SK-MEL-5 (cell line): ENCODE measurements around the gene KCNAB1. TPM values are rescaled to one million over a fixed set of nuclear protein-coding genes. Genes with fewer than 3 reads are reported as not detected.

Experiments used
- DNase-seq: peaks from one replicate; pipeline ENCODE4 v3.0.0-alpha.2; 2016; ENCODE audit warnings: low read depth, low spot score
- in situ Hi-C: cut with HindIII; loops from 2 replicates; pipeline ENCODE4 v1.10.0; 2016; ENCODE audit warnings: low sequenced_read_pairs, high pct_unique_total_duplicates, low pct_unique_long_range_greater_than_20kb
- total RNA-seq: library from RNA; depleted of rRNA; stranded (reverse); fragments of >200 nt; shearing (Covaris generic); gene quantifications from 2 replicates; pipeline ENCODE4 v1.2.3, GENCODE V29; 2014

The KCNAB1 gene
- total RNA-seq, 1 experiment from 2014 or later, result 0.66 TPM

DNA sequence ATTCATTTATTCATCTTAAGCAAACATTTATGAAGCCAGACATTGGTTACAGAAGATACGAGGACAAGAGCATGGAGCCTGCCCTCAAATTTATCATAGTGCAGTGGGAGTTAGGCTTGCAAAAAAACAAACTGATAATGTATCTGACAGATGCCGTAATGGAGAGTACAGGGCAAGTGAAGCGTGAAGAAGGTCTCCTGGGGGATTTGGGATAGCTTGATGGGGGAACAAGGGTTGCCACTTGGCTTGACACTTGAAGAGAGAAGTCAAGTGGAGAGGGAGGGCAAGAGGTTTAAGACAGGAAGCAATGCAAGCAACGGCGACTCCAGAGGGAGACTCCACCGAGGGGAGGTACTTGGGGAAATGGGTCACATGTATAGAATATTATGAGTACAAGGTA lies 305.3 kb downstream of the KCNAB1 start:
- in situ Hi-C loops, result no loop called here
- DNase-seq, result no peak

DNA sequence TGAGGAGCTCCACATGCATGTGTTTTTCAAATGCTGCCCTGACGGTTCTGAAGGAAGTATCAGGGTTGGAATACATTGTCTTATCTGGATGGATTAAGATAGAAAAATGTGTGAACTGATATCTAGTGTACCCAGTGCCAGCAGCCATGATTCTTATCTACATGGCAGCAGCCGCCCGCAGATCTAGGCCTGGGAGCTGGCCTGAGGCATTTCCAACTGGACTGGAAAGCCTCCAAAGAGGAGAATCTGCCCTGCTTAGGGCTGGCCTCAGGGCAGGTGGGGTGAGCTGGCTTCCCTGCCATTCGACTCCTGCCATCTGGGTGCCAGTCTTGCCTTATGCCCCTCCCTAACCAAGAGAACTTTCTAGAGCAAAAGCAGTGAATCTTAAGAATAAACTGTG lies 308.7 kb downstream of the KCNAB1 start:
- in situ Hi-C loops, result no loop called here
- DNase-seq, result no peak

DNA sequence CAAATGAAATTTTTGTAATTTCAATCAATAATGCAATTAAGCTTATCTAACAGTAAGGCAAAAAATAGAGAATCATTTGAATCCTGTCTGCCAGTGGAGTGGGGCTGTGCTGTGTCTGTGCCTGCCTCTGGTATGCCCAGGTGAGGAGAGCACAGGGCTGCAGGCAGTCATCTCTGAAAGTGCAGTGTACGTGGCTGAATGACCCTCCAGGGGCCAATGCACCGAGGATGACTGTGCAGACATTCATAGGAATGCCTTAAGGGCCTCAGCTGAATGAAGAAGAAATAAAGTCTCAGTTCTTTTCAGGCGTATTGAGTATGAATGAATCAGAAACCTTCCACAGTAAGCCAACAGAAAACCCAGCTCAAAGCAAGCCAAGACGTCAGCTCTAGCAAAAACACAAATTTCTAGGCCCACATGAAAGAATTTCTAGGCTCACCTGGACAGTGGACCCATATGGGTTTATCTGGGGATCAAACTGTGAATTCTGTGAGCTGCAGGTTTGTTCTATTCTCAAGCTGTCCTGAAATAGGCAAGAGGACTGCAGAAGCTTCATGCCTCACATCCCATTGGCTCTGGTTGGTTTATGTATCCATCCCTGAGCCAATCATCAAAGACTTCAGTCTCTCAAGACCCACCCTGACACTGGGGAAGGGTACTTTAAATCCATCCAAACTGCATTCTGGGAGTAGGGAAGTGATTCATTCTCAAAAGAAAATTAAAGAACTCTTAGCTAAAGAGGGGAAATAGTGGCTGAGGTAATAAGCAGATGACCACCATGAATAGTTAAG lies 311.2 kb downstream of the KCNAB1 start:
- in situ Hi-C loops, result loop anchor here (10.0 kb wide), 1 partner anchor 83 kb away; no protein-coding TSS in a partner anchor

DNA sequence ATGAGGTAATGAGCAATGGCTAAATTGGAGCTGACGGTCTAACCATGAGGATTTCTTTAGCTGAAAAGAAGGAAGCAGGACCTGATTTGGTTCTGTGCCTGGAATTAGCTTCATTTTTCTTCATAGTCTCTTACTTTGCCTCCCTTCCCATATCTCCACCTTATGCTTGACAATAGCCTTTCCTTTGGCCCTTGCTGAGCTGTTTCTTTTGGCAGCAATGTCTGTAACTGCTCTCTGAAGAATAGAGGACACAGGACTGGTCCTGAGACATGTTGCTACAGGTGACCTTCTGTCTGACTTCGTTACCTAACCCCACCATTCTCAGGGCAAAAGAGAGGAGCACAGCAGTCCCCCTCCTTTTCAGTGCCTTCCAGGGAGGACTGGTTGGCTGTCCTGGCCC lies 312.2 kb downstream of the KCNAB1 start:
- DNase-seq, result no peak
- in situ Hi-C loops, result loop anchor here (10.0 kb wide), 1 partner anchor 82 kb away; no protein-coding TSS in a partner anchor

More for the DNA sequence above, 311.2 kb downstream of the KCNAB1 start:
- DNase-seq, result no peak

DNA sequence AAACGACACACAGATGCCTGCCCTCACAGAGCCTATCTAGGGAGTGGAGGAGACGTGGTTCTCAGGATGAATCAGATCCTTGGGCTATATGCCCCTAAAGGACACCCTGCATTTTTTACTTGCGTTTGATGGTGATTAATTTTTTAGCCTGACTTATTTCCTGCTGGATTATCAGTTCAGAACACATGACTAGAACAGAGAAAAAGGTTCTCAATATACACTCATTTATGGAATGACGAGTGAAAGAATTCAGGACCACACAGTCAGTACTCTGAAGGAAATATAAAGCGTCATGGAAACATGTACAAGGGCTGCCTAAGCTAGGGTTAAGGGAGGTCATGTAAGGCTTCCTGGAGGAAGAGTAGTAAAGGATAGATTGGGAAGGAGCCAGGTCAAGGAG lies 312.8 kb downstream of the KCNAB1 start:
- in situ Hi-C loops, result loop anchor here (10.0 kb wide), 1 partner anchor 82 kb away; no protein-coding TSS in a partner anchor
- no peak for DNase-seq

DNA sequence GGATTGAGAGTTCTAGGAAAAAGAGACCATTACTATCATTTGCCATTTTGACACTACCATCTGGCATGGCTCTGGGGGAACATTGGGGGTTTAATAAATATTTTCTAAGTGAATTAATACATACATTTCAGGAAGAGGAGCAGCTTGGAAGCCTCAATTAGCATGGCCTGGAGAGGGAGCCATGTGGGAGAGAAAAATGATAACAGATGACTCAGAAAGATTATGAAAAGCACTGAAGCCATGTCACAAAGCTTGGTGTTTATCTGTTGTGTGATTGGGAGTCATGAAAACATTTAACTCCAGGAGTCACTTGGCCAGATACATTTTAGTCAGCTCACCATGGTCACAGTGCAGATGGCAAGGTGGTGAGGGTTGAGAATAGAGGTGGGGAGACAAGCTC lies 313.5 kb downstream of the KCNAB1 start:
- no peak for DNase-seq
- in situ Hi-C loops, result loop anchor here (10.0 kb wide), 1 partner anchor 81 kb away; no protein-coding TSS in a partner anchor

DNA sequence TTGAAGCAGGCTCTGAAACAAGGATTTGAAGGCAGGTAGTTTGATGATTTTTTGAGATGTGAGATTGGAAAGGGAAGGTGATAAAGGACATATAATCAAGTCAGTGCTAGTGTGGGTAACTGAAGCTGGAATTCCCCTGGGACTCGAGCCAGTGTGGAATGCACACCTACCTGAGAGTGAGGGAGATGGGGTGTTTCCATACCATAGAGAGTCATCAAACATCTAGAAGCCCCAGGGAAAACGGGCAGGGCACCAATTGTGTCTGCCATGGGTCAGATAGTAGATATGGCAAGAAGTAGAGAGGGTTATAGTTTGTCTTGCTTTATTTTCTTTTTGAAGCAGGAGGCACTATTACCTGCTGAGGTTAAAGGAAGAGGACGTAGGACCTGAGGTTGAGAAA lies 314.5 kb downstream of the KCNAB1 start:
- no peak for DNase-seq
- in situ Hi-C loops, result loop anchor here (10.0 kb wide), 1 partner anchor 80 kb away; no protein-coding TSS in a partner anchor

DNA sequence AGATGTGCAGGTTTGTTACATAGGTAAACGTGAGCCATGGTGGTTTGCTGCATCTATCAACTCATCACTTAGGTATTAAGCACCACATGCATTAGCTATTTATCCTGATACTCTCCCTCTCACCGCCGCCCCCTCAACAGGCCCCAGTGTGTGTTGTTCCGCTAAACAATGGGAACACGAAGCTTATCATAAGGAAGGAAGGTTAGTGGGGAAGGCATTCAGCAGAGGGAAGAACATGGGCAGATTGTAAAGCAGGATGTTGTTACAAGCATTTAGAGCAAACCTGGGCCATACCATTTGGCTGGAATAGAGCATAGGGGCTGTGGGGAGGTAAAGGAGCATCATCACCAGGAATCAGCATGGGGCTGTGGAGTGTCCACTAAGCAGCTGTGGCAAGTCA lies 322.7 kb downstream of the KCNAB1 start:
- in situ Hi-C loops, result no loop called here
- no peak for DNase-seq

DNA sequence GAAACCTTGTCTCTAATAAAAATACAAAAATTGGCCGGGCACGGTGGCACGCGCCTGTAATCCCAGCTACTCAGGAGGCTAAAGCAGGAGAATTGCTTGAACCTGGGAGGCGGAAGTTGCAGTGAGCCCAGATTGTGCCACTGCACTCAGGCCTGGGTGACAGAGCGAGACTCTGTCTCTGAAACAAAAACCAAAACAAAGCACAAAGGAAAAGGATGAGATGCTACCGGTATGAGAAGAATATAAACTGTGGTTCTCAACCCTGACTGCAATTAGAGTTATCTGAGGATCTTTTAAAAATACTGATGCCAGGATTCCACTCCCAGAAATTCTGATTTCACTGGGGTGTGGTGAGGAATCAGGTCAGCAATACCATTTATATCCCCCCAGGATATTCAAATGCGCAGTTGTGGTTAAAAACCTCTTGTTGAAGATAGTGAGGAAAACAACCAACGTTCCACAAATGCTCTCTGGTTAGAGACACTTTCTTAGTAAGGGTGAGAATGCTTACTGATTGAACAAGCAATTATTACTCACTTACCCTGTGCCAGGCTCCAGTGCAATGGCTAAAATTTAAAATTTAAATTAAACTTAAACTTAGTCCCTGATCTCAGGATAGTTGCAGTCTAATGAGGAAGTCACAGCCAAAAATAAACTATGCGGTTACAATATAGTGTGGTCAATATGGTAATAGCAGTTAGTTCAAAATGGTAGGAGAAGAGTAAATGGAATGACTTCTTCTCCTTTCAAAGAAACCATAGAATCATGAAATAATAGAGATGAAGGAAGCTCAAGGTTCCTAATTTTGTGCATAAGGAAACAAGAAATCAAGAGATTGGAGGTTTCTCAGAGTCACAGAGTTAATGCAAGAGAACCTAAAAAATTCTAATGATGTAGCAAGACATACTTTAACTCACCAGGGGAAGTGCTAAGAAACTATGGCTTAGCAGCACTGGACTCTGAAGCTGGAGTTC lies 325.0 kb downstream of the KCNAB1 start:
- in situ Hi-C loops, result no loop called here
- no peak for DNase-seq

DNA sequence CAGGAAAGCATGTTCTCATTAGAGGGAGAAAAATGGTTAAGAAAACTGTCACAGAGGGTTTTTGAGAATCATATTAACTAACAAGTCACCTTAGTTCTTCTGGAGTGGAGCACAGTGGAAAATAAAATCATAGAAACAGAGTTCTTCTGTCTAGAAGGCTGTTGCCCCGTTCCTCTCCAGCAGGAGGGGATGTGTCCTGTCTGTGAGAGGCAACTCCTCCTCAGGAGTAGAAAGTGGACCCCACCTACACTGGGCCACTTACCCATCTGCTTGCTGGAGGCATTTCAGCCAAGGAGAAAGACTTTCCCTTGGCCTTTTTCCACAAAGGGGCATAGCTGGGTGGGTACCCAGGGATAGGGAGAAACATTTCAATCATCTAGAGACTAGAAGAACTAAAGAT lies 327.9 kb downstream of the KCNAB1 start:
- in situ Hi-C loops, result no loop called here
- peak; percentile 76 for DNase-seq

DNA sequence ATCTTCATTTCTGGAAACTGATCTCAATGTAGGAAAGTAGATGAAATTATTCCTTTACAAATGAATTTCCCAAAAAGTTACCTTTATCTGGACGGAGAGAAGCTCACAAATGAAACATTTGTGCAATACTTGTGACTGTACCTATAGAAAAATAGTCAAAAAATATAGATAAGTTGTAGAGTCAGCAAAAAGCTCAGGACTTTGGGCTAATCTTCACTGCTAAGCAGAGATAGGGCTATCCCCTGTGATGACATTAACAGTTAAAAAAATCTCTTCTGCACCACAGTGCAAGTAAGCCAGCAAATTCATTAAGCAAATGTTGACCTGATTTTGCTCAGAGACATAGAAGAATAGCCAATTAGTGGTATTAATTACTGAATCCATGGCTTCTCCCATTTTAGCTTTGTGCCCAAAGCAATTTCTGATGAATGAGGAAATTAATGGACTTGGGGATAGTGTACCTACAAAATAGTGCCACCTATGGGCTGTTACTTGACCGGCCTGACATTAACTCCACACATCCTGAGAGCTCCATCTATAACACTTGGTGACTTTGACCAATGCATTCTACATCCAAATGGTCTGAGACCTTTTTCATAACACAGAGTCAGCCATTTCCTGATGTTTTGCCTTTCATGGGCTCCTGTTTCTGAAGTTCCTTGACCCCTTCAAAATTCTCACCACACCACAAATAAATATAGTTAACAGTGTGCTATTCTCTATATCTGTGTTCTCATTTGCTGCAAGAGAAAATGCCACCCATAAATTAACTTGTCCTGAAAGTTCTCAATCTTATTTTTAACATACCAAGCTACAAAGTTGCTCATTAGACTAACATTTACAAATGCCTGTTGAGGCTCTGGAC lies 329.6 kb downstream of the KCNAB1 start:
- in situ Hi-C loops, result no loop called here
- DNase-seq, result peak; percentile 59

DNA sequence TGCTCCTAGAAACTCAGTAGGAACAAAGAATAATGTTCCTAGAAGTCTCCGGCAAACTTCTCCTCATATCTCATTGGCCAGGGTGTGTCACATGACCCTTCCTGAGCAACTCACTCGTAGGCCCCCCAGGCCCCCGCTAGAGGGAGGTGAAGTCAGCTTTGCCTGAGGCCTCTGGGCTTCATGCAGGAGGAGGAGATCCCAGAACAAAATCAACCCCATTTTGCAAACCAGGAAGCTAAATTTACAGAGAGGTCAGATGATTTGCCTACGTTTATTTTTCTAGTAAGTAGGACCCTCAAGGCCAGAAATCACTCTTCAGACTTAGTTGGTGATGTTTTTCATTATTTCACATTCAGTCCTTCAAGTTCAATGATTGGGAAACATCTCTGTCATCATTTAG lies 335.5 kb downstream of the KCNAB1 start:
- in situ Hi-C loops, result no loop called here
- peak; percentile 32 for DNase-seq

DNA sequence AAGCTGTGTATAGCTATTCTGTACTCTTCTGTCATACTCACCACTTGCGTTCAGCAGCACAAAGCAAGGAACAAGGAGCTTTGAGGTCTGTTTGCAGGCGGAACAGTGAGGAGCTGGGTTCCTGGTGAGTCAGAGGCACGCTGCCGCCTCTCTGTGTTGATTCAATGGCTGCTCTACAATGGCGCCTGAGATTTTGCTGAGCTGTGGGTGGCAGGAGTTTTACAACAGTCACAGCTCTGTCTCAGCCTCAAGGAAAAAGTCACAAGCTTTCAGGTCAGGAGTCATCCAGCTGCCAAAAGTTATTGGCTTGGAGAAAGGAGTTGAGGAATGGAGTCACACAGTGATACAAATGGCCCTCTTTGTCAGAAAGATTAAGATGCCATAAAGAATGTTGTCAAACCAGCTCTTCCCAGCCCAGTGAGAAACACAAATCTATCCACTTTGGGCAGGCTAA lies 336.4 kb downstream of the KCNAB1 start:
- in situ Hi-C loops, result no loop called here
- peak; percentile 95 for DNase-seq

DNA sequence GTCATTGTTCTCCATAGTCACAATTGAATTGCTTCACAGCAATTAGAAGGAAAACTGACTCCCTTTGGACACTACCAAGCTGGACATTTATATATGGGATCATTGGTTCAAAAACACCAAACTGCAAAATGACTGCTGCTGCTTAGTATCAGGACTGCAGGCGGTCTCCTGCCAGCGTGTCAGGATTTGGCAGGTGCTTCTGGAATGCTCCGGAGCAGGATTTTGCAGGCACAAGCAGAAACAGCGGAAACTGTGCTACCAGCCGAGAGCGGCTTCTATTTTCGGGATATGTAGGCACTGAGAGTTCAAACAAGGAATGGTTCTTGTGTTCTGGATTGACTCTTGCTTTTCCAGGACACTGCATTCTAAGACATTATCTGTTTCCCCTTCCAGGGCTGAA lies 339.1 kb downstream of the KCNAB1 start:
- no peak for DNase-seq
- in situ Hi-C loops, result no loop called here

DNA sequence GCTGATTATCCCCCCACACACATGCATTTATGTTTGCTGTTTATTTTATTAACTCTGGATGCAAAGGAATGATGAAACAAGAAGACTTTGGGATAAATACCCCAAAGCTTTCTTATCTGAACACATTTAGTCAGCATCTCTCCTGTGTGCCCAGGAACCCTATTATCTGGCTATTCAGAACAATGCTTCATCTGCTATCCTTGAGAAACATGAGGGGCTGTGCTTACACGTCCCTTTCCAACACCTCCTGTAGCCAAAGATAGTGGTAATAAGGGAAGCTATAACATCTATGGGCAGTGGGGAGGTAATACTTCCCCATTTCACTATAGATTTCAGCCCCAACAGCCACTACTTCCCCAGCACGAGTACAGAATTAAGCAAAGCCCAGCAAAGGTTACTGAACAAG lies 339.8 kb downstream of the KCNAB1 start:
- no peak for DNase-seq
- in situ Hi-C loops, result no loop called here

DNA sequence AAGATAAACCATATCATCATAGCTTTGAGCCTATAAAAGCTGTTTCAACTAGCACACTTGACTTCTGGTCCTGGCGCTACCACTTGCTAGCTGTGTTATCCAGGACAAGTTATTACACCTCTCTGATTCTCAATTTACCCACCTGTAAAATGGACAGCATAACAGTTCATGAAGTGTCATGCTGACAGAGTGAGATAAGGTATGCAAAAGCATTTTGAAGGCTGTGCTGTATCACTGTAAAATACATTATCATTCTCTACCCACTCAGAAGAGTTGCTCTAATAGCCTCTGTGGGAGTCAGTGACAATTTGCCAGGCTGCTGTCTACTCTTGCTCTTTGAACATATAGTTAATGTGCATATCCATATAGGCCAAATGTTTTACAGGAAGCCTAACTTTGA lies 341.5 kb downstream of the KCNAB1 start:
- in situ Hi-C loops, result no loop called here
- DNase-seq, result no peak

DNA sequence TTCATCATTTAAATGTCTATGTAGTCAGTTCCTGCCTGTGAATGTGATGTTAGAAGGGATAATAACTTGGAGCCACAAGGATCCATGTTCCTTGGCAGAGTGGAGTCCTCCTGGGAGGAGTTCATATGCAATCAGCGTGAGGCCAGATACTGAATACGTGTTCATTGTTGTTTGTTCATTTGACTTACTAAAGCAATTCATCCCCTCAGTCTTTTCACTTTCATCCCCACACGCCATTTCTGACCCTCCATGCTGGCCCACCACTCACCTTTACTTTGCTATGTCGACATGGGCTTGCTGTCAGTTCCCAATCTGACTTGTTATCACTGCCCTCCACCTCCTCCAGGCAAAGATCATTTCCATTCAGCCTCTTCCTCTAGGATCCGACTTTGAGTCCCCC lies 342.7 kb downstream of the KCNAB1 start:
- DNase-seq, result no peak
- in situ Hi-C loops, result no loop called here
